Natural killer cell treated with Interleukin-12 subunit alpha and Interleukin-12 subunit beta and Interleukin-15 and Interleukin-18, amount 100 ng/mL, for 72 hours (primary cell): ENCODE measurements around the gene IST1. TPM values are rescaled to one million over a fixed set of nuclear protein-coding genes. Genes with fewer than 3 reads are reported as not detected.
A peak's percentile ranks its signal among the peaks of the same experiment; 100 is the strongest.

ENCODE experiments used
- ATAC-seq, 2 donors: fragments of 150-1000 bp; cut with Tn5 transposase in 1 of 2; sonication (Bioruptor Pico), chemical (Tn5 transposase) in 1 of 2; 2 replicates each; pipeline ENCODE4 v1.10.0; 2021
- DNase-seq: peaks from one replicate; pipeline ENCODE4 v3.0.0; 2022; ENCODE audit warnings: low spot score
- H3K27ac Mint-ChIP-seq, 2 donors: 1 replicate in 1 of 2; 2 replicates in 1 of 2; pipeline ENCODE4 v1.8.0; 2022; ENCODE audit warnings: mixed read lengths in 2 of 2, mild to moderate bottlenecking in 1 of 2, moderate library complexity in 1 of 2
- H3K27me3 Mint-ChIP-seq, 2 donors: 1 replicate in 1 of 2; 2 replicates in 1 of 2; pipeline ENCODE4 v1.8.0; 2022; ENCODE audit warnings: mixed read lengths in 2 of 2
- H3K36me3 Mint-ChIP-seq: one replicate; pipeline ENCODE4 v1.8.0; 2022; ENCODE audit warnings: mixed read lengths
- H3K4me1 Mint-ChIP-seq, 2 donors: 1 replicate in 1 of 2; 2 replicates in 1 of 2; pipeline ENCODE4 v1.8.0; 2022; ENCODE audit warnings: low read depth in 2 of 2, mixed read lengths in 2 of 2, mild to moderate bottlenecking in 1 of 2
- H3K4me3 Mint-ChIP-seq: one replicate; pipeline ENCODE4 v1.8.0; 2022; ENCODE audit warnings: mixed read lengths
- H3K9me3 Mint-ChIP-seq: 2 replicates; pipeline ENCODE4 v1.8.0; 2022; ENCODE audit warnings: mixed read lengths
- total RNA-seq, 2 donors: library from RNA; stranded (reverse); gene quantifications; one replicate each; pipeline ENCODE4 v1.2.3, GENCODE V29; 2022

IST1 gene
- total RNA-seq, 2 donors from 2014 or later = 169 to 181 TPM

- Mint-ChIP-seq H3K27me3 (no peaks in the 10 kb centered on the region), H3K27ac (peak overlapping the region; percentile 19 to 21), H3K4me1 (peaks cover 0 to 4% of the 10 kb centered on the region in 2 donors), H3K36me3 (no peaks in the 10 kb centered on the region), H3K4me3 (no peak overlapping the region), H3K9me3 (no peaks in the 10 kb centered on the region)
- ATAC-seq = no peak
- DNase-seq = no peak
Observed at GRCh38 chr16:71933913-71934695, 38.8 kb downstream of the IST1 start.

GRCh38 chr16:71937868-71938510 is 42.7 kb downstream of the IST1 start:
- DNase-seq = no peak
- peak in 1 of 2 donors; percentile 36 for ATAC-seq
- Mint-ChIP-seq H3K9me3 (no peaks in the 10 kb centered on the region), H3K27me3 (no peaks in the 10 kb centered on the region), H3K4me1 (no peaks in the 10 kb centered on the region), H3K27ac (no peak overlapping the region), H3K36me3 (no peaks in the 10 kb centered on the region), H3K4me3 (no peak overlapping the region)

GRCh38 chr16:71943887-71944286 is 48.6 kb downstream of the IST1 start:
- Mint-ChIP-seq H3K27me3 (peaks cover 0 to 2% of the 10 kb centered on the region in 2 donors), H3K36me3 (no peaks in the 10 kb centered on the region)

GRCh38 chr16:71945616-71946015 is 50.3 kb downstream of the IST1 start:
- Mint-ChIP-seq H3K9me3 (no peaks in the 10 kb centered on the region), H3K27me3 (peaks cover 0 to 2% of the 10 kb centered on the region in 2 donors), H3K4me1 (peaks cover 3 to 4% of the 10 kb centered on the region in 2 donors), H3K36me3 (no peaks in the 10 kb centered on the region), H3K27ac (no peak overlapping the region), H3K4me3 (no peak overlapping the region)
- no peak for DNase-seq
- no peak for ATAC-seq

More at GRCh38 chr16:71943887-71944286, 48.6 kb downstream of the IST1 start:
- Mint-ChIP-seq H3K27ac (no peak overlapping the region), H3K9me3 (no peaks in the 10 kb centered on the region), H3K4me3 (no peak overlapping the region), H3K4me1 (peaks cover 3 to 4% of the 10 kb centered on the region in 2 donors)
- ATAC-seq (no peak), DNase-seq (no peak)

- Mint-ChIP-seq H3K4me3 (no peak overlapping the region), H3K27ac (no peak overlapping the region), H3K27me3 (no peaks in the 10 kb centered on the region), H3K4me1 (peaks cover 5 to 18% of the 10 kb centered on the region in 2 donors), H3K36me3 (no peaks in the 10 kb centered on the region), H3K9me3 (no peaks in the 10 kb centered on the region)
- ATAC-seq = no peak
- no peak for DNase-seq
Observed at GRCh38 chr16:71952825-71953224, 57.5 kb downstream of the IST1 start.

GRCh38 chr16:71954180-71954579 is 58.8 kb downstream of the IST1 start:
- DNase-seq = no peak
- ATAC-seq = no peak
- H3K27me3 Mint-ChIP-seq = no peaks in the 10 kb centered on the region
- H3K4me1 Mint-ChIP-seq = peaks cover 5 to 18% of the 10 kb centered on the region in 2 donors
- no peaks in the 10 kb centered on the region for H3K9me3 Mint-ChIP-seq
- H3K27ac Mint-ChIP-seq = no peak overlapping the region
- H3K4me3 Mint-ChIP-seq = no peak overlapping the region
- no peaks in the 10 kb centered on the region for H3K36me3 Mint-ChIP-seq

GRCh38 chr16:71954699-71955195 is 59.4 kb downstream of the IST1 start:
- Mint-ChIP-seq H3K36me3 (no peaks in the 10 kb centered on the region), H3K9me3 (no peaks in the 10 kb centered on the region), H3K4me3 (no peak overlapping the region), H3K4me1 (peaks cover 5 to 18% of the 10 kb centered on the region in 2 donors), H3K27ac (no peak overlapping the region), H3K27me3 (peaks cover 0 to 3% of the 10 kb centered on the region in 2 donors)
- DNase-seq = no peak
- no peak for ATAC-seq

GRCh38 chr16:71956486-71956885 is 61.2 kb downstream of the IST1 start:
- no peak overlapping the region for H3K27ac Mint-ChIP-seq
- peaks cover 5 to 18% of the 10 kb centered on the region in 2 donors for H3K4me1 Mint-ChIP-seq
- DNase-seq (no peak), ATAC-seq (peak in 1 of 2 donors; percentile 54)
- H3K36me3 Mint-ChIP-seq = no peaks in the 10 kb centered on the region
- H3K4me3 Mint-ChIP-seq = peak overlapping the region; percentile 26
- H3K9me3 Mint-ChIP-seq = no peaks in the 10 kb centered on the region
- peaks cover 0 to 5% of the 10 kb centered on the region in 2 donors for H3K27me3 Mint-ChIP-seq

GRCh38 chr16:71961066-71962039 is 66.0 kb downstream of the IST1 start:
- Mint-ChIP-seq H3K9me3 (no peaks in the 10 kb centered on the region), H3K36me3 (no peaks in the 10 kb centered on the region), H3K4me3 (no peak overlapping the region), H3K27ac (no peak overlapping the region), H3K27me3 (peaks cover 0 to 7% of the 10 kb centered on the region in 2 donors), H3K4me1 (peaks cover 3 to 10% of the 10 kb centered on the region in 2 donors)
- DNase-seq (peak; percentile 82), ATAC-seq (peak; percentile 75 to 81)

GRCh38 chr16:71963125-71963875 is 68.0 kb downstream of the IST1 start:
- no peaks in the 10 kb centered on the region for H3K4me1 Mint-ChIP-seq
- ATAC-seq = no peak

GRCh38 chr16:71965223-71965622 is 69.9 kb downstream of the IST1 start:
- Mint-ChIP-seq H3K27me3 (peaks cover 0 to 4% of the 10 kb centered on the region in 2 donors), H3K36me3 (no peaks in the 10 kb centered on the region), H3K4me1 (no peaks in the 10 kb centered on the region), H3K9me3 (no peaks in the 10 kb centered on the region), H3K27ac (no peak overlapping the region), H3K4me3 (no peak overlapping the region)
- ATAC-seq = no peak
- DNase-seq = no peak

More at GRCh38 chr16:71963125-71963875, 68.0 kb downstream of the IST1 start:
- Mint-ChIP-seq H3K4me3 (no peak overlapping the region), H3K27me3 (peaks cover 0 to 7% of the 10 kb centered on the region in 2 donors), H3K9me3 (no peaks in the 10 kb centered on the region), H3K27ac (no peak overlapping the region), H3K36me3 (no peaks in the 10 kb centered on the region)
- no peak for DNase-seq

- no peaks in the 10 kb centered on the region for H3K27me3 Mint-ChIP-seq
- ATAC-seq = no peak
Observed at GRCh38 chr16:71966932-71967331, 71.6 kb downstream of the IST1 start.

GRCh38 chr16:71969353-71969752 is 74.0 kb downstream of the IST1 start:
- no peaks in the 10 kb centered on the region for H3K9me3 Mint-ChIP-seq
- no peaks in the 10 kb centered on the region for H3K4me1 Mint-ChIP-seq
- ATAC-seq (no peak), DNase-seq (no peak)
- no peak overlapping the region for H3K27ac Mint-ChIP-seq
- no peak overlapping the region for H3K4me3 Mint-ChIP-seq
- no peaks in the 10 kb centered on the region for H3K36me3 Mint-ChIP-seq
- H3K27me3 Mint-ChIP-seq = no peaks in the 10 kb centered on the region

More at GRCh38 chr16:71966932-71967331, 71.6 kb downstream of the IST1 start:
- no peaks in the 10 kb centered on the region for H3K36me3 Mint-ChIP-seq
- H3K4me1 Mint-ChIP-seq = no peaks in the 10 kb centered on the region
- H3K27ac Mint-ChIP-seq = no peak overlapping the region
- no peak for DNase-seq
- no peaks in the 10 kb centered on the region for H3K9me3 Mint-ChIP-seq
- no peak overlapping the region for H3K4me3 Mint-ChIP-seq
